ENCODE data around the gene BCCIP. TPM values are rescaled to one million over a fixed set of nuclear protein-coding genes. Genes with fewer than 3 reads are reported as not detected.

Gene BCCIP
- polyA plus RNA-seq, 1 of the 3 experiments (the other 2 are of a cell fraction) = 28.0 TPM

DNA sequence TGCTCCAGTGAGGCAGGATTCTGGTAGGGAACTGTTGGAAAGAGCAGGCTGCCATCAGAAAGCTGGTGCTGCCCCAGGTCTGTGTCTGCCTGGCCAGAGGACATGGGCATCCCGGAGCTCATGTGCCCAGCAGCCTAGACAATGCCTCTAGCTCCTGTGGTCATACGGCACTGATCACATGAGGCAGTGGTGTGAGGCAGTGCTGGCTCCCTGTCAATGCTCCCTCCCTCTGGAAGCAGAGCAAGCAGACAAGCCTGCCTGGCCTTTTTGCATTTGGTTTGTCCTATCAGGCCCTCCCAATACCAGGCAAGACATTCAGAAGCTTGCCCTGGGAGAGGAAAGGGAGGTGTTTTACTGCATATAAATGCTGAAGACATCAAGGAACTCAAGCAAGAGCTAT, 28.2 kb upstream of the BCCIP start (continued):
- TF ChIP-seq, protein P1, sequence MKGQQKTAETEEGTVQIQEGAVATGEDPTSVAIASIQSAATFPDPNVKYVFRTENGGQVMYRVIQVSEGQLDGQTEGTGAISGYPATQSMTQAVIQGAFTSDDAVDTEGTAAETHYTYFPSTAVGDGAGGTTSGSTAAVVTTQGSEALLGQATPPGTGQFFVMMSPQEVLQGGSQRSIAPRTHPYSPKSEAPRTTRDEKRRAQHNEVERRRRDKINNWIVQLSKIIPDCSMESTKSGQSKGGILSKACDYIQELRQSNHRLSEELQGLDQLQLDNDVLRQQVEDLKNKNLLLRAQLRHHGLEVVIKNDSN (IDR thresholded peaks at IDR 0.05; ENCODE audit: borderline replicate concordance, low read depth) = no peak

DNA sequence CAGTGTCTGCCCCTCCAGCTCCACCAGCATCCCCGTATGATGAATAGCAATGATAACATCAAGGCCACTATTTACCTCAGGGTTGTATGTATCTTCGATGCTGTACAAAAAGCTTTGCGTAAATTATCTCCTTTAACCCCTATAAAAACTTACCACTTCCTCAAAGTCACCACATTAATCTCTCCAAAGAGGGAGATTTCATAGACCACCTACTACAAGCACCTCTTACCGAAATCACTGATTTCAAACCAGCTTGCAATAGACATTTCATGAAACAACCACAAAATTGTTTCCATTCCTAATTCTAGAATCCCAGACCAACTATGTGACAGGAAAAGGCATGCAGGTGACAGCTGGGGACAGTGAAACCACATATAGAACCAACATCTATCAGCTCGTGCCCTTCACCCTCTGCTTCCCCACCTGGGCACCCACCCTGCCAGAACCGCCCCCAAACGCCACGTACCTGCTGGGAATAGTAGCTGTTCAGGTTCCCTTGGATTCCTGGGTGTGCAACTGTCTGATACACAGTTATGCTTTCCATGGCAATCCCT, 27.6 kb upstream of the BCCIP start:
- no peaks in the 10 kb centered on the region for H3K79me2 ChIP-seq (ENCODE audit: insufficient read depth)
- no peak for DNase-seq
- no peaks in the 10 kb centered on the region for H3K4me1 ChIP-seq (ENCODE audit: control insufficient read depth in 1 of 2, insufficient read depth in 2 of 2, low read depth in 1 of 2, low read length in 1 of 2)
- POLR2A ChIA-PET = no interaction called here
- H4K20me1 ChIP-seq (ENCODE audit: insufficient read depth) = no peaks in the 10 kb centered on the region
- no peaks in the 10 kb centered on the region for H3F3A ChIP-seq (replicated peaks; ENCODE audit: insufficient read depth)
- no peak overlapping the region for H3K4me2 ChIP-seq
- WGBS (ENCODE audit: low lambda C conversion rate) = 81% methylated on average over 8 of the region's 8 CpGs
- H3K27me3 ChIP-seq (ENCODE audit: insufficient read depth) = no peaks in the 10 kb centered on the region
- CTCF ChIA-PET = no interaction called here
- H3K9me3 ChIP-seq = no peaks in the 10 kb centered on the region
- no peak overlapping the region for H3K9ac ChIP-seq
- H2AFZ ChIP-seq (ENCODE audit: low read depth) = no peak overlapping the region
- peaks cover 10 to 70% of the 10 kb centered on the region in 2 experiments for H3K36me3 ChIP-seq (replicated peaks in 1 of 2; ENCODE audit: control insufficient read depth in 1 of 2, insufficient read depth in 2 of 2, low read length in 1 of 2)
- H3K9me2 ChIP-seq = no peaks in the 10 kb centered on the region
- H3K27ac ChIP-seq (ENCODE audit: low read depth in 2 of 2, low read length in 1 of 2) = no peak overlapping the region
- H3K4me3 ChIP-seq (ENCODE audit: low read depth in 2 of 2, low read length in 1 of 2) = no peak overlapping the region
- TF ChIP-seq, protein P2, sequence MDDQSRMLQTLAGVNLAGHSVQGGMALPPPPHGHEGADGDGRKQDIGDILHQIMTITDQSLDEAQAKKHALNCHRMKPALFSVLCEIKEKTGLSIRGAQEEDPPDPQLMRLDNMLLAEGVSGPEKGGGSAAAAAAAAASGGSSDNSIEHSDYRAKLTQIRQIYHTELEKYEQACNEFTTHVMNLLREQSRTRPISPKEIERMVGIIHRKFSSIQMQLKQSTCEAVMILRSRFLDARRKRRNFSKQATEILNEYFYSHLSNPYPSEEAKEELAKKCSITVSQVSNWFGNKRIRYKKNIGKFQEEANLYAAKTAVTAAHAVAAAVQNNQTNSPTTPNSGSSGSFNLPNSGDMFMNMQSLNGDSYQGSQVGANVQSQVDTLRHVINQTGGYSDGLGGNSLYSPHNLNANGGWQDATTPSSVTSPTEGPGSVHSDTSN (IDR thresholded peaks at IDR 0.05) = no peak
- TF ChIP-seq GABPA (IDR thresholded peaks at IDR 0.05; ENCODE audit: low read depth) = no peak
- TF ChIP-seq RFX5 (IDR thresholded peaks at IDR 0.05; ENCODE audit: low read length) = no peak
- no peak for TF ChIP-seq FOSL2 (IDR thresholded peaks at IDR 0.05; ENCODE audit: borderline replicate concordance, low read depth)
- no peak for TF ChIP-seq TEAD4 (IDR thresholded peaks at IDR 0.05; ENCODE audit: borderline replicate concordance, insufficient read depth)
- TF ChIP-seq GATA2 (CRISPR knock-in tag; IDR thresholded peaks at IDR 0.05) = no peak
- TF ChIP-seq ELF1 (IDR thresholded peaks at IDR 0.05) = no peak
- TF ChIP-seq JUND (IDR thresholded peaks at IDR 0.05) = no peak

DNA sequence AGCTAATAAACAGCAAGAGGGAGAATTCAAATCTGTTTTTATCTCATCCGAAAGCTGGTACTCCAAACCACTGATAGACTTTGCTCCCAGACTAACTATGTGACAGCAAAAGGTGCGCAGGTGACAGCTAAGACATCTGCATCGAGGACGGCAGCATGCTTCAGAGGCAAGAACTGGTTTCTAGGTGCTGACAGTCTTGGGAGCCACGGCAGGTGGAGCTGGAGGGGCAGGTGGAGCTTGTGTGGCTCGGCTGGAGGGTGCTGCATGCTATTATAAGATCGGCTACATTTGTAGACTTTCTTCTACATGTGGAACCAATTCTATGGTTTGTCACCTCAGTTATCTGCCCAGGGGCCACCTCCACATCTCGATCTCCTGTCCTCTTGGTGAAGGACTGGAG, 25.9 kb upstream of the BCCIP start:
- TF ChIP-seq, protein P3, sequence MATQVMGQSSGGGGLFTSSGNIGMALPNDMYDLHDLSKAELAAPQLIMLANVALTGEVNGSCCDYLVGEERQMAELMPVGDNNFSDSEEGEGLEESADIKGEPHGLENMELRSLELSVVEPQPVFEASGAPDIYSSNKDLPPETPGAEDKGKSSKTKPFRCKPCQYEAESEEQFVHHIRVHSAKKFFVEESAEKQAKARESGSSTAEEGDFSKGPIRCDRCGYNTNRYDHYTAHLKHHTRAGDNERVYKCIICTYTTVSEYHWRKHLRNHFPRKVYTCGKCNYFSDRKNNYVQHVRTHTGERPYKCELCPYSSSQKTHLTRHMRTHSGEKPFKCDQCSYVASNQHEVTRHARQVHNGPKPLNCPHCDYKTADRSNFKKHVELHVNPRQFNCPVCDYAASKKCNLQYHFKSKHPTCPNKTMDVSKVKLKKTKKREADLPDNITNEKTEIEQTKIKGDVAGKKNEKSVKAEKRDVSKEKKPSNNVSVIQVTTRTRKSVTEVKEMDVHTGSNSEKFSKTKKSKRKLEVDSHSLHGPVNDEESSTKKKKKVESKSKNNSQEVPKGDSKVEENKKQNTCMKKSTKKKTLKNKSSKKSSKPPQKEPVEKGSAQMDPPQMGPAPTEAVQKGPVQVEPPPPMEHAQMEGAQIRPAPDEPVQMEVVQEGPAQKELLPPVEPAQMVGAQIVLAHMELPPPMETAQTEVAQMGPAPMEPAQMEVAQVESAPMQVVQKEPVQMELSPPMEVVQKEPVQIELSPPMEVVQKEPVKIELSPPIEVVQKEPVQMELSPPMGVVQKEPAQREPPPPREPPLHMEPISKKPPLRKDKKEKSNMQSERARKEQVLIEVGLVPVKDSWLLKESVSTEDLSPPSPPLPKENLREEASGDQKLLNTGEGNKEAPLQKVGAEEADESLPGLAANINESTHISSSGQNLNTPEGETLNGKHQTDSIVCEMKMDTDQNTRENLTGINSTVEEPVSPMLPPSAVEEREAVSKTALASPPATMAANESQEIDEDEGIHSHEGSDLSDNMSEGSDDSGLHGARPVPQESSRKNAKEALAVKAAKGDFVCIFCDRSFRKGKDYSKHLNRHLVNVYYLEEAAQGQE (IDR thresholded peaks at IDR 0.05; ENCODE audit: low read depth, low read length) = no peak
- TF ChIP-seq EP300 (IDR thresholded peaks at IDR 0.05; ENCODE audit: borderline replicate concordance in 1 of 2, low read depth in 1 of 2, low read length in 1 of 2) (no peak), TCF12 (IDR thresholded peaks at IDR 0.05) (no peak), GABPA (IDR thresholded peaks at IDR 0.05; ENCODE audit: low read depth) (no peak), RAD21 (IDR thresholded peaks at IDR 0.05; ENCODE audit: low read length) (no peak), SIN3A (IDR thresholded peaks at IDR 0.05; ENCODE audit: borderline replicate concordance, low read depth, low read length) (no peak)
- TF ChIP-seq, protein P2 (IDR thresholded peaks at IDR 0.05) = no peak
- Histone ChIP-seq H3K27ac (ENCODE audit: low read depth in 2 of 2, low read length in 1 of 2) (no peak overlapping the region), H3K4me1 (ENCODE audit: control insufficient read depth in 1 of 2, insufficient read depth in 2 of 2, low read depth in 1 of 2, low read length in 1 of 2) (no peaks in the 10 kb centered on the region), H3F3A (replicated peaks; ENCODE audit: insufficient read depth) (no peaks in the 10 kb centered on the region), H3K36me3 (replicated peaks in 1 of 2; ENCODE audit: control insufficient read depth in 1 of 2, insufficient read depth in 2 of 2, low read length in 1 of 2) (peaks cover 11 to 70% of the 10 kb centered on the region in 2 experiments), H3K4me2 (no peak overlapping the region), H3K4me3 (ENCODE audit: low read depth in 2 of 2, low read length in 1 of 2) (no peak overlapping the region), H3K9ac (no peak overlapping the region), H3K9me3 (no peaks in the 10 kb centered on the region), H3K27me3 (ENCODE audit: insufficient read depth) (no peaks in the 10 kb centered on the region), H2AFZ (ENCODE audit: low read depth) (no peak overlapping the region), H4K20me1 (ENCODE audit: insufficient read depth) (no peaks in the 10 kb centered on the region), H3K79me2 (ENCODE audit: insufficient read depth) (no peaks in the 10 kb centered on the region), H3K9me2 (no peaks in the 10 kb centered on the region)
- ChIA-PET POLR2A (no interaction called here), CTCF (interaction anchor here (1.0 kb wide), 1 partner anchor 29 kb away, joined by 3 read pairs; no protein-coding TSS in a partner anchor)
- WGBS (ENCODE audit: low lambda C conversion rate) = 90% methylated on average over 8 of the region's 8 CpGs
- DNase-seq = no peak
